C4-2B (cell line): ENCODE data around the gene USP6NL.

Experiments
- CTCF ChIP-seq: fragments of 450-650 bp; conservative IDR thresholded peaks from 2 replicates; pipeline ENCODE4 v1.5.1; 2017; ENCODE audit warnings: mild to moderate bottlenecking
- ZFX ChIP-seq: fragments of 450-650 bp; IDR thresholded peaks from 2 replicates; pipeline ENCODE4 v1.6.1; 2017

- TF ChIP-seq CTCF: no peak
- TF ChIP-seq ZFX: no peak
These were observed 163.9 kb downstream of the USP6NL start for GRCh38 chr10:11447586-11447985.
